Keratinocyte (primary cell): ENCODE results near the gene CMKLR1. TPM values are rescaled to one million over a fixed set of nuclear protein-coding genes. Genes with fewer than 3 reads are reported as not detected.

ENCODE experiments used
- DNase-seq: peaks from one replicate; pipeline ENCODE4 v3.0.0-alpha.2; 2011; ENCODE audit warnings: low read depth, missing footprints, low spot score
- FAIRE-seq: peaks from 2 replicates; lab custom pipeline; 2011; peaks lifted over from hg19 to GRCh38; lab: Jason Lieb, UNC
- H2AFZ ChIP-seq: 2 replicates; pipeline ENCODE4 v1.6.0; 2012; ENCODE audit warnings: low read length, control low read depth, inconsistent platforms; ENCODE audit not compliant: control insufficient read depth
- H3K27ac ChIP-seq: 2 replicates; pipeline ENCODE4 v1.5.1; 2011; ENCODE audit warnings: low read length; ENCODE audit not compliant: control insufficient read depth, insufficient read depth
- H3K27me3 ChIP-seq: 3 replicates; pipeline ENCODE4 v1.6.0; 2011; ENCODE audit warnings: low read length; ENCODE audit not compliant: control insufficient read depth, insufficient read depth; ENCODE audit errors: extremely low read depth
- H3K36me3 ChIP-seq, 2 experiments: 2 replicates in 1 of 2; 3 replicates in 1 of 2; pipeline ENCODE4 v1.5.1; 2011; ENCODE audit warnings: low read length in 2 of 2, mild to moderate bottlenecking in 1 of 2; ENCODE audit not compliant: control insufficient read depth in 2 of 2, insufficient read depth in 2 of 2; ENCODE audit errors: extremely low read depth in 1 of 2
- H3K4me1 ChIP-seq: 3 replicates; pipeline ENCODE4 v1.5.1; 2011; ENCODE audit warnings: low read length; ENCODE audit not compliant: control insufficient read depth, insufficient read depth; ENCODE audit errors: extremely low read depth
- H3K4me2 ChIP-seq: 3 replicates; pipeline ENCODE4 v1.6.0; 2011; ENCODE audit warnings: low read depth, low read length; ENCODE audit not compliant: control insufficient read depth, insufficient read depth; ENCODE audit errors: extremely low read depth
- H3K4me3 ChIP-seq, 3 experiments: fragments of 200-600 bp in 1 of 3; sonication (generic) in 1 of 3; 2 replicates in 2 of 3; 3 replicates in 1 of 3; pipeline ENCODE4 v1.5.1; 2011 to 2016; ENCODE audit warnings: low read length in 3 of 3, mild to moderate bottlenecking in 3 of 3, control low read depth in 2 of 3, inconsistent platforms in 1 of 3, low read depth in 1 of 3, mixed read lengths in 1 of 3, mixed run types in 1 of 3, moderate library complexity in 1 of 3; ENCODE audit not compliant: control insufficient read depth in 2 of 3, insufficient read depth in 2 of 3; ENCODE audit errors: extremely low read depth in 1 of 3
- H3K79me2 ChIP-seq: 2 replicates; pipeline ENCODE4 v1.6.0; 2012; ENCODE audit warnings: low read length; ENCODE audit not compliant: control insufficient read depth, insufficient read depth
- H3K9ac ChIP-seq: 3 replicates; pipeline ENCODE4 v1.6.0; 2011; ENCODE audit warnings: low read length; ENCODE audit not compliant: control insufficient read depth, insufficient read depth; ENCODE audit errors: extremely low read depth
- H3K9me1 ChIP-seq: 3 replicates; pipeline ENCODE4 v1.6.0; 2011; ENCODE audit warnings: low read length; ENCODE audit not compliant: control insufficient read depth, insufficient read depth; ENCODE audit errors: extremely low read depth
- H3K9me3 ChIP-seq: 2 replicates; pipeline ENCODE4 v1.5.1; 2012; ENCODE audit warnings: low read depth, low read length; ENCODE audit not compliant: control insufficient read depth
- H4K20me1 ChIP-seq: 3 replicates; pipeline ENCODE4 v1.6.0; 2011; ENCODE audit warnings: low read length; ENCODE audit not compliant: control insufficient read depth, insufficient read depth; ENCODE audit errors: extremely low read depth
- EZH2 ChIP-seq: IDR thresholded peaks from one replicate; pipeline ENCODE4 v1.6.1; 2012; ENCODE audit warnings: inconsistent platforms, mild to moderate bottlenecking, low read length, moderate library complexity
- dilution Hi-C: fragments of 300-500 bp; cut with MboI; formaldehyde crosslinking; loops from one replicate; pipeline ENCODE4 v1.7.0; 2020; ENCODE audit warnings: low sequenced_read_pairs; ENCODE audit not compliant: extremely low pct_ligation_motif_present
- polyA plus RNA-seq, 5 experiments: library from polyadenylated mRNA; depleted of rRNA in 3 of 5; stranded (reverse) in 3 of 5; stranded (forward) in 1 of 5; unstranded in 1 of 5; fragments of >200 nt; gene quantifications; 1 replicate in 1 of 5; 2 replicates in 3 of 5; 3 replicates in 1 of 5; pipeline versions ENCODE4 v1.2.1 to v1.2.3, GENCODE V29; 2011 to 2012; ENCODE audit warnings: missing spikeins in 2 of 5, low read depth in 1 of 5, low replicate concordance in 1 of 5
- TF ChIP-seq, protein P1 (sequence below), 3 experiments: IDR thresholded peaks in 1 of 3; conservative IDR thresholded peaks in 1 of 3; optimal IDR thresholded peaks in 1 of 3; 2 replicates in 2 of 3; 3 replicates in 1 of 3; pipeline versions ENCODE3 to v1.5.1; 2011; ENCODE audit warnings: low read length in 3 of 3, mild to moderate bottlenecking in 3 of 3, moderate library complexity in 2 of 3, control low read depth in 1 of 3, inconsistent platforms in 1 of 3; ENCODE audit not compliant: insufficient read depth in 2 of 3; ENCODE audit errors: extremely low read depth in 1 of 3

CMKLR1 gene
- polyA plus RNA-seq, 1 donor (not counting 4 experiments of a cell fraction or from before 2014, with no cell fraction given): not detected

DNA sequence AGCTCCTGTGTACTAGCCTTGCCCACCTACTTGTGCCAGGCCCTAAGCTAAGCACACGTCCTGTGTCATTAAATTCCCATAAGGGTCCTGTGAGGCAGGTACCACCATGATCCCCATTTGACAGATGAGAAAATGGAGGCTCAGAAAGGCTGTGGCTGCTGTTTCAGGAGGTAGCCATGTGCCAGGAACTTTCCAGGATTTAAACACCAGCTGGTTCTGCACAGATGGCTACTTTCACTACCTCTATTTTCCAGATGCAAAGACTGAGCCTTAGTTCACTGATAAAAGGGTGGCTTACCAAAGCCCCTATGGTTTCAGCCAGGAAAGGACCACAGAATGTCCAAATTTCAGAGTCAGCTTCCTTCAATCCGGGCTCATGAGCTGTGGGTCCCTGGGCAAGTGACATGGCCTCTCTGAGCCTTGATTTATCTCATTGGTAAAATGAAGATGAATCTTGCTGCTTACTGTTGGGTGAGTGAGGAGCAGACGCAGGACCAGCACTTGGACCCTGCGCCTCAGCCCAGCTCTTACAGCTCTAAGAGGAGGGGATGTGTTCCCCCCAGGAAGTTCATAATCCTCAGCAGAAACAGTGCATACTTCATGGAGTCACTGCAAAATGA is 23.5 kb downstream of the CMKLR1 start:
- Histone ChIP-seq H3K9me1 (no peaks in the 10 kb centered on the region), H3K27ac (no peak overlapping the region), H3K9ac (no peak overlapping the region), H2AFZ (no peak overlapping the region), H3K4me1 (no peaks in the 10 kb centered on the region), H3K27me3 (no peaks in the 10 kb centered on the region), H3K4me3 (no peak overlapping the region), H3K9me3 (no peaks in the 10 kb centered on the region), H3K4me2 (no peak overlapping the region), H4K20me1 (no peaks in the 10 kb centered on the region), H3K36me3 (no peaks in the 10 kb centered on the region), H3K79me2 (no peaks in the 10 kb centered on the region)
- FAIRE-seq: no peak
- dilution Hi-C loops: no loop called here
- DNase-seq: no peak
- TF ChIP-seq EZH2: no peak
- TF ChIP-seq, protein P1, sequence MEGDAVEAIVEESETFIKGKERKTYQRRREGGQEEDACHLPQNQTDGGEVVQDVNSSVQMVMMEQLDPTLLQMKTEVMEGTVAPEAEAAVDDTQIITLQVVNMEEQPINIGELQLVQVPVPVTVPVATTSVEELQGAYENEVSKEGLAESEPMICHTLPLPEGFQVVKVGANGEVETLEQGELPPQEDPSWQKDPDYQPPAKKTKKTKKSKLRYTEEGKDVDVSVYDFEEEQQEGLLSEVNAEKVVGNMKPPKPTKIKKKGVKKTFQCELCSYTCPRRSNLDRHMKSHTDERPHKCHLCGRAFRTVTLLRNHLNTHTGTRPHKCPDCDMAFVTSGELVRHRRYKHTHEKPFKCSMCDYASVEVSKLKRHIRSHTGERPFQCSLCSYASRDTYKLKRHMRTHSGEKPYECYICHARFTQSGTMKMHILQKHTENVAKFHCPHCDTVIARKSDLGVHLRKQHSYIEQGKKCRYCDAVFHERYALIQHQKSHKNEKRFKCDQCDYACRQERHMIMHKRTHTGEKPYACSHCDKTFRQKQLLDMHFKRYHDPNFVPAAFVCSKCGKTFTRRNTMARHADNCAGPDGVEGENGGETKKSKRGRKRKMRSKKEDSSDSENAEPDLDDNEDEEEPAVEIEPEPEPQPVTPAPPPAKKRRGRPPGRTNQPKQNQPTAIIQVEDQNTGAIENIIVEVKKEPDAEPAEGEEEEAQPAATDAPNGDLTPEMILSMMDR (optimal IDR thresholded peaks at IDR 0.05 in 1 of 3, IDR thresholded peaks at IDR 0.05 in 1 of 3, conservative IDR thresholded peaks at IDR 0.05 in 1 of 3; ENCODE audit: extremely low read depth in 1 of 3, insufficient read depth in 2 of 3, low read length in 3 of 3): no peak

DNA sequence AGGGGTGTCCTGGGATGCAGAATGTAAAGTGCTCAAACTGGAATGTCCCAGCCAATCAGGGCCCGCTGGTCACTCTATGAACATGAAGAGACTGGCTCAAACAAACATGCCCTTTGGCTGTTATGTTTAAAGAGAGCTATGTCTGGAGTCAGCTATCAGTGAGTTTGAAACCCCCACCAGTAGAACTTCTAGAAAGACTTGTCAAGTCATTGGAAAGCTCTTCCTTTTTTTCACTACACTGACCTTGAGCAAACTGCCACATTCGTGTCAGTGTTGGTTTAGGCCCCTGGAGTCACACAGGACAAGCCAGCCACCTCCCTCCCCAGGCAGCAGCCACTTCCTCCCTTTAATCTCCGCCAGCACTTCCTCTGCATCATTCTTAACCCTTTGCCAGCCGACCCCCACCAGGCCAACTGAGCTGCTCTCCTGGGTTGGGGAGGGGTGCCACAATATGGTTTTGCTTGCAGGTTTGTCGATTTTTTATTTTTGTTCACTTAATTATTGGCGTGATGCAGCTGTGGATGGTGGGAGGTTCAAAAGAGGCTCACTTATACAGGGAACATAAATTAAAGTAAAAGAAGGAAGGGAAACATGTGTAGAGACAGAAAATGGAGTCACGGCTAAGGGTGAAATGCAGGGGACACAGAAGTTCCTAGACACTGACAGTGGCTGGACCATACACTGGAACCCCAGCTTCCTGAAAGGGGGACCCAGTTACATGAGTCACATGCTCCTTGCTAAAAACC is 25.3 kb downstream of the CMKLR1 start:
- H3K4me3 ChIP-seq: no peak overlapping the region

More for the DNA sequence above, 25.3 kb downstream of the CMKLR1 start:
- Histone ChIP-seq H3K27me3 (no peaks in the 10 kb centered on the region), H3K27ac (no peak overlapping the region), H4K20me1 (no peaks in the 10 kb centered on the region), H3K79me2 (no peaks in the 10 kb centered on the region), H3K4me1 (no peaks in the 10 kb centered on the region), H3K9me1 (no peaks in the 10 kb centered on the region), H3K4me2 (no peak overlapping the region), H3K36me3 (no peaks in the 10 kb centered on the region), H3K9me3 (no peaks in the 10 kb centered on the region), H3K9ac (no peak overlapping the region), H2AFZ (no peak overlapping the region)
- DNase-seq: no peak
- dilution Hi-C loops: no loop called here
- TF ChIP-seq, protein P1 (optimal IDR thresholded peaks at IDR 0.05 in 1 of 3, IDR thresholded peaks at IDR 0.05 in 1 of 3, conservative IDR thresholded peaks at IDR 0.05 in 1 of 3; ENCODE audit: extremely low read depth in 1 of 3, insufficient read depth in 2 of 3, low read length in 3 of 3): no peak
- no peak for TF ChIP-seq EZH2
- FAIRE-seq: no peak
